ENCODE results near the gene RPS27.

DNA sequence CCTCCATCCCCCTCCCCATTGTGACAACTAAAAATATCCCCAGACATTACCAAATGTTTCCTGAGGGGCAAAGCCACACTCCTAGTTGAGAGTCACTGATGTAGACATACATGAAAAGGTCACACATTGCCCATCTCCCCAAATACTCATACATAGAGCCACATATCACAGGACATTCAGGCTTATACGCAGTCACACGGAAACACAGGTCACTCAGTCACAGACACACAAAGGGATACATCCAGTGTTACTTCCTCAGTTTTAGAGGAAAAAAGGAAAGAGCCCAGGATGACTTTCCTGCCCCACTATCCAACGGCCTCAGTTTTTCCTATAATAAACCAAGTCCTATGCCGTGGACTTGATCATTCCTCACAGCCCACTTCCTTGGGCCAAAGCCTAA lies 29.1 kb upstream of the RPS27 start:
- no peak for TF ChIP-seq POLR2AphosphoS5 (IDR thresholded peaks at IDR 0.05)
- no peak for TF ChIP-seq EP300 (IDR thresholded peaks at IDR 0.05; ENCODE audit: low read depth)
- TF ChIP-seq, protein P1, sequence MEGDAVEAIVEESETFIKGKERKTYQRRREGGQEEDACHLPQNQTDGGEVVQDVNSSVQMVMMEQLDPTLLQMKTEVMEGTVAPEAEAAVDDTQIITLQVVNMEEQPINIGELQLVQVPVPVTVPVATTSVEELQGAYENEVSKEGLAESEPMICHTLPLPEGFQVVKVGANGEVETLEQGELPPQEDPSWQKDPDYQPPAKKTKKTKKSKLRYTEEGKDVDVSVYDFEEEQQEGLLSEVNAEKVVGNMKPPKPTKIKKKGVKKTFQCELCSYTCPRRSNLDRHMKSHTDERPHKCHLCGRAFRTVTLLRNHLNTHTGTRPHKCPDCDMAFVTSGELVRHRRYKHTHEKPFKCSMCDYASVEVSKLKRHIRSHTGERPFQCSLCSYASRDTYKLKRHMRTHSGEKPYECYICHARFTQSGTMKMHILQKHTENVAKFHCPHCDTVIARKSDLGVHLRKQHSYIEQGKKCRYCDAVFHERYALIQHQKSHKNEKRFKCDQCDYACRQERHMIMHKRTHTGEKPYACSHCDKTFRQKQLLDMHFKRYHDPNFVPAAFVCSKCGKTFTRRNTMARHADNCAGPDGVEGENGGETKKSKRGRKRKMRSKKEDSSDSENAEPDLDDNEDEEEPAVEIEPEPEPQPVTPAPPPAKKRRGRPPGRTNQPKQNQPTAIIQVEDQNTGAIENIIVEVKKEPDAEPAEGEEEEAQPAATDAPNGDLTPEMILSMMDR (IDR thresholded peaks at IDR 0.05) = no peak

Measured in transverse colon (tissue), 4 donors.